ENCODE results near the gene PRKAA1. TPM values are rescaled to one million over a fixed set of nuclear protein-coding genes. Genes with fewer than 3 reads are reported as not detected.
"Not testable (repeated sequence)": the region's sequence is repeated elsewhere in the genome, so short reads cannot be mapped to it uniquely, and the experiment has no call there.

Gene PRKAA1
- polyA plus RNA-seq, 4 donors, result 53.3 to 82.0 (median 78.5) TPM

DNA sequence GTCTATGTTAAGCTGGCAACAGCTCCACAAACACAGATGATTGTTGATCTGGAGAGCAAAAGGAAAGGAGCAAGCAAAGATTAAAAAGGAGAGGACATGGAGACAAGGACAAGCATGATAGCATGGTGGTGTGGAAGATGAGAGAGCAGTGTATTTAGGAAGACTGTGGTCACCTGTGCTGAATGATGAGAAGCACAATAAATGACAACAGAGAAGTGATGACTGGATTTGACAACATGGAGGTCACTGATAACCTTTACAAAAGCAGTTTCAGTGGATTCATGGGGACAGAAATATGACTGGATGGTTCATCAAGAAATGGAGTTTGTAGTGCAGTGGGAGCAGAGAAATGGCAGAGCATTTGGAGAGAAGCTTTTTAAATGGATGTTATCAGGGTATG lies 62.6 kb downstream of the PRKAA1 start:
- no peak for DNase-seq (ENCODE audit: low read depth in 4 of 4, low spot score in 3 of 4)

- DNase-seq (ENCODE audit: low read depth in 4 of 4, low spot score in 3 of 4), result no peak
Measured at GRCh38 chr5:40734986-40735385, 63.2 kb downstream of the PRKAA1 start.

DNA sequence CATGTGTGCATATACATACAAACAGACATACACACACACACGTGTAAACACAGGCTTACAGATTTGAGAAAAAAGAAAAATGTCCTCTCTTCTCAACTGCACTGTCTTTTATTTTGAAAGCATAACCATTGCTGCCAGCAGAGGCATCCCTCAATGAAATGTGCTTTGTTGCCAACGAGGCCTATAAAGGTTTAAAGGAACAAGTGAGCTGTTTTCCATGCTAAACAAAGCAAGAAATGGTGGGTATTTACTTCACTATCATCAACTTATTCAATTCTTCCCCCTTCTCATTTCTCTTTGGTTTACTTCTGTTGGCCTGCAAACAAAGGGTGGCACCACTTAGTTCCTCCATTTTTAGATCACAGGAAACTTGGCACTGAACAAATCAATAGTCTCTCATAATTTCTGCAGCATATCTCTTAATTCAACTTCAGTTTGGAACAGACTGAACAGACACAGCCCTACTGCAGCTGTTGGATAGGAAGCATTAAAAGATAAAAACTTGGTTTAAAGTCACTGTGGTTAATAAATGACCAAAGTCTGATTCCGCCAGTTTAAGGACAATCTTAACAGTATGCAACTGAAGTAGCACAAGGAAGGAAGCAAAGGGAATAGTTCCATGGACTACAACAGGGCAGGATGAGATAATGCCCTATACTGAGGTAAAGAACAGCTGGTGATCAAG lies 64.2 kb downstream of the PRKAA1 start:
- no peak for DNase-seq (ENCODE audit: low read depth in 4 of 4, low spot score in 3 of 4)

GRCh38 chr5:40733434-40733833 lies 64.7 kb downstream of the PRKAA1 start:
- DNase-seq (ENCODE audit: low read depth in 4 of 4, low spot score in 3 of 4), result no peak

GRCh38 chr5:40722497-40722911 lies 75.7 kb downstream of the PRKAA1 start:
- DNase-seq (ENCODE audit: low read depth in 4 of 4, low spot score in 3 of 4), result not testable (repeated sequence)

DNA sequence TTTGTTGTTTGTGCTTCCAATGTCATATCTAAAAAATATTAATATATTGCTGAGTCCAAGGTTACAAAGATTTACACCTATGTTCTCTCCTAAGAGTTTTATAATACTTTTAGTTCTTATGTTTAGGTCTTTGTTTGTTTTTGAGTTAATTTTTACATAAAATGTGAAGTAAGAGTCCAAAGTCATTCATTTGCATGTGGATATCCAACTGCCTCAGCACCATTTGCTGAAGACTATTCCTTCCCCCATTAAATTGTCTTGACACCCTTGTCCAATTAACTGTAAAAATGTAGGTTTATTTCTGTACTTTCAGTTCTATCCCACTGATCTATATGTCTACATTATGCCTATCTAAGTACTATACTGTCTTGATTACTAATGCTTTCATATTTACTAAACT lies 78.1 kb downstream of the PRKAA1 start:
- no peak for DNase-seq (ENCODE audit: low read depth in 4 of 4, low spot score in 3 of 4)

GRCh38 chr5:40717281-40717680 lies 80.9 kb downstream of the PRKAA1 start:
- DNase-seq (ENCODE audit: low read depth in 4 of 4, low spot score in 3 of 4), result no peak

GRCh38 chr5:40716590-40716989 lies 81.6 kb downstream of the PRKAA1 start:
- no peak for DNase-seq (ENCODE audit: low read depth in 4 of 4, low spot score in 3 of 4)

- DNase-seq (ENCODE audit: low read depth in 4 of 4, low spot score in 3 of 4), result no peak
Measured at GRCh38 chr5:40716000-40716399, 82.2 kb downstream of the PRKAA1 start.

DNA sequence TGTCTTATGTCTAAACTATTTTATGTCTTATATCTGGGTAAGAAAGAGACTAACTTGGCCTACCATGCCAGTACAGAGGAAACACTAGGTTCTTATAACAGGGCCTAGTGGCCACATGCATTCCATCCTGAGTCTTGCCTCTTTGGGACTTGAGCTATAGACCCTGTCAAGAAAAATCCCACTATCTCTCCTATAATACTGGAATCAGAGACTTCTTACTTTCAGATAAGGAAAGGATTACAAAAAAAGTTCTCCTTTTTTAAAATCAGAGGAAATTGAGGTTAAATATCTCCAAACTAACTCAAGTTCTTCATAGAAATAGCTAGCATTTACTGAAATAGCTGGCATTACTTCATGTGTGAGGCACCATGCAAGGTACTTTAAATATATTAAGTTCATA lies 84.2 kb downstream of the PRKAA1 start:
- no peak for DNase-seq (ENCODE audit: low read depth in 4 of 4, low spot score in 3 of 4)

GRCh38 chr5:40710575-40710974 lies 87.6 kb downstream of the PRKAA1 start:
- not testable (repeated sequence) for DNase-seq (ENCODE audit: low read depth in 4 of 4, low spot score in 3 of 4)

Other genes starting within 250 kb of the PRKAA1 start
- gene PTGER4, start 118.5 kb downstream of the PRKAA1 start, polyA plus RNA-seq (ENCODE audit: insufficient read length in 4 of 4), result 10 to 100 TPM in 3 of 4 donors, 1 to 10 TPM in 1; 2.8 to 13.6 (median 11.3) TPM
- 10 to 100 TPM; 22.0 to 38.8 (median 34.5) TPM for gene TTC33, start 42.4 kb downstream of the PRKAA1 start, polyA plus RNA-seq (ENCODE audit: insufficient read length in 4 of 4)
- gene RPL37, start 36.8 kb upstream of the PRKAA1 start, polyA plus RNA-seq (ENCODE audit: insufficient read length in 4 of 4), result 1,000 to 10,000 TPM; 1,771 to 1,971 (median 1,837) TPM
- 1 to 10 TPM; 2.5 to 3.4 (median 3.0) TPM for gene CARD6, start 43.0 kb upstream of the PRKAA1 start, polyA plus RNA-seq (ENCODE audit: insufficient read length in 4 of 4)
- 100 to 1,000 TPM in 3 of 4 donors, 10 to 100 TPM in 1; 26.7 to 210 (median 126) TPM for gene C7, start 111.1 kb upstream of the PRKAA1 start, polyA plus RNA-seq (ENCODE audit: insufficient read length in 4 of 4)